Measurements from ENCODE around the gene ACTR5.

DNA sequence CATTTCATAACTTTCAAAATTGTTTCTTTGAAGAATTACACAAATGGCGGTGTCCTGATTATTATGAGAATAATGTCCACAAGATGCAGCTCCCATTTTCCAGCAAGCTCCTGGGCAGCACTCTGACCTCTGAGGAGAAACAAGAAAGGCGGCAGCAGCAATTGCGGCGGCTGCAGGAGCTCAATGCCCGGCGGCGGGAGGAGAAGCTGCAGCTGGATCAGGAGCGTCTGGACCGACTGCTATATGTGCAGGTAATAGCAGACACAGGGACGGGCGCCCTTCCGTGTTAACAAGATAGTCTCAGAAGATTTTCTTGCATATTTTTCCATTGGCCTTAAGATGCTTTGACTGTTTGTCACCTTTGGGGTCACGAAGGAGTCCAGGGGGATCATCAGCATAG lies 6.7 kb downstream of the ACTR5 start:
- TF ChIP-seq, protein P1, sequence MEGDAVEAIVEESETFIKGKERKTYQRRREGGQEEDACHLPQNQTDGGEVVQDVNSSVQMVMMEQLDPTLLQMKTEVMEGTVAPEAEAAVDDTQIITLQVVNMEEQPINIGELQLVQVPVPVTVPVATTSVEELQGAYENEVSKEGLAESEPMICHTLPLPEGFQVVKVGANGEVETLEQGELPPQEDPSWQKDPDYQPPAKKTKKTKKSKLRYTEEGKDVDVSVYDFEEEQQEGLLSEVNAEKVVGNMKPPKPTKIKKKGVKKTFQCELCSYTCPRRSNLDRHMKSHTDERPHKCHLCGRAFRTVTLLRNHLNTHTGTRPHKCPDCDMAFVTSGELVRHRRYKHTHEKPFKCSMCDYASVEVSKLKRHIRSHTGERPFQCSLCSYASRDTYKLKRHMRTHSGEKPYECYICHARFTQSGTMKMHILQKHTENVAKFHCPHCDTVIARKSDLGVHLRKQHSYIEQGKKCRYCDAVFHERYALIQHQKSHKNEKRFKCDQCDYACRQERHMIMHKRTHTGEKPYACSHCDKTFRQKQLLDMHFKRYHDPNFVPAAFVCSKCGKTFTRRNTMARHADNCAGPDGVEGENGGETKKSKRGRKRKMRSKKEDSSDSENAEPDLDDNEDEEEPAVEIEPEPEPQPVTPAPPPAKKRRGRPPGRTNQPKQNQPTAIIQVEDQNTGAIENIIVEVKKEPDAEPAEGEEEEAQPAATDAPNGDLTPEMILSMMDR (IDR thresholded peaks at IDR 0.05; ENCODE audit: extremely low read depth in 1 of 2, insufficient read depth in 1 of 2, low read depth in 1 of 2, low read length in 2 of 2) = no peak
- no peak for TF ChIP-seq POLR2AphosphoS5 (IDR thresholded peaks at IDR 0.05; ENCODE audit: insufficient read depth, low read depth, low read length)
- TF ChIP-seq MAX (IDR thresholded peaks at IDR 0.05; ENCODE audit: insufficient read depth, insufficient read length) = no peak
- no peak for TF ChIP-seq EZH2 (IDR thresholded peaks at IDR 0.05; ENCODE audit: borderline replicate concordance, low read depth, low read length, severe bottlenecking)
- TF ChIP-seq POLR2A (IDR thresholded peaks at IDR 0.05; ENCODE audit: low read depth, low read length) = no peak
- no peak for TF ChIP-seq FOS (IDR thresholded peaks at IDR 0.05; ENCODE audit: borderline replicate concordance, insufficient read depth, low read length)
- no peak for TF ChIP-seq GATA2 (IDR thresholded peaks at IDR 0.05; ENCODE audit: insufficient read depth, insufficient read length, low read depth, low read length)
- TF ChIP-seq JUN (IDR thresholded peaks at IDR 0.05; ENCODE audit: borderline replicate concordance, insufficient read depth, insufficient read length, low read depth) = no peak
